Raji (cell line): ENCODE data around the gene KIF17.

Experiments
- POLR2A ChIP-seq: IDR thresholded peaks from 2 replicates; pipeline ENCODE4 v1.6.1; 2011; ENCODE audit warnings: low read depth, low read length, control low read depth; ENCODE audit not compliant: insufficient read depth

The KIF17 gene

GRCh38 chr1:20663365-20663764 lies 54.4 kb downstream of the KIF17 start:
- TF ChIP-seq POLR2A: no peak

GRCh38 chr1:20662110-20662475 lies 55.7 kb downstream of the KIF17 start:
- no peak; the same call in 1 of the 2 replicates for TF ChIP-seq POLR2A

DNA sequence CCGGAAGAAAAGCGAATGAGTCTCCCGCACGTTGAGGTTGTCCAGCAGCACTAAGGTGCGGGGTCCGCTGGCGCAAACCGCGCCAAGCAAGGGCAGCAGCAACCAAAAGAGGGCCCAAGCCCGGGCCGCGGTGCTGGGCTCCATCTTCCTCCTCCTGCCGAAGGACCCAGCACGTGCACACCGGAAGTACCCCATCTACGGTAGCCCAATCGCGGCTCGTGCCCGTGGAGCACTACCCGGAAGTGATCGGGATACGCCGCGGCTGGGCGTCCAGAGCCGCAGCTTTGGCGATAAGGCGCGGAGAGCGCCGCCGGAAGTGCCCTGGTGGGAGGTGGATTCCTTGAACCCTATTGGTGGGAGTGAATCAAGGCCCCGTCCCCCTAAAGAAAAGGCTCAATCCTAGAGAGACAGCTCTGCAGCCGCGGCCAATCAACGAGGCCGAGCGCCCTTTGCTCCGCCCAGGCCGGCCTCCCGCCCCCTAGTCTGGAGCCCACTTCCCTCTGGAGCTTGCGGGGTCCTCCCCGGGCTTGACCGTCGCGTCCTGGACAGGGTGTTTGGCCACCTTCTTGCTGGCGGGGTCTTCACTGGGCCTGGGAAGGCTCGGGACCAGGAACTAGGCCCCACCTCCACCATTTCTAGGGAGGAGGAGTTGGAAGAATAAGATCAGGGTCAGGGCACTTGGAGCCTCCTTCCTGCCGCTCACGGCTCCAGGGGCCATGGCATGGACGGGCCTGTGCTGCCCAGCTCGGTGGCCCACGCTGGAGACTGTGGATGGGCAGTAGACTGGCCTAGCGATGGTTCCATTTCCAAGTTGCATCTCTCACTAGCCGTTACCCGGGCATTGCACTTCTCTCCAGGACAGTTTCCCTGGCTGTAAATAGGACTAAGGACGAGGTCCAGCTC lies 56.3 kb downstream of the KIF17 start, which contains the start of gene DDOST:
Gene DDOST, minus strand, starts transcription at position 163 of the 903 bp plus-strand sequence. Its CDS starts 19 bp downstream, at position 144.
- TF ChIP-seq POLR2A: peak; percentile 80

GRCh38 chr1:20660847-20661206 lies 57.0 kb downstream of the KIF17 start:
- no peak for TF ChIP-seq POLR2A

DNA sequence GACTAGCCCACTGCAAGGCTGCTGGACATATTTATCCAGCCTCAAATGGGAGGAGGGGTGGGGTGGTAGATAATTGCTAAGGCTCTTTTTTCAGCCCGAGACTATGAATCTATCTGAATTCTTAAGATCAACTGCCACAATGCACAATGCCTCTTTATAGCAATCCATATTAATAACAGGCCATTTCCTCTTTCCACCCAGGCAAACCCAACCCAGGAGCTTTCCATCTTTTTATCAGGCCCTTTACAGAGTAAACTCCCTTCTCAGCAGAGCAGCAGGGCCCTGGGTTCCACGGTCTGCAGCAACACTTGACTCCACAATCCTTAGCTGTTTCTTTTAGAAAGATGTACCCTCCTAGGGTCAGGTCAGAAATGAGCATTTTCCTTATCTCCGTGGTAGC lies 57.4 kb downstream of the KIF17 start:
- no peak for TF ChIP-seq POLR2A

DNA sequence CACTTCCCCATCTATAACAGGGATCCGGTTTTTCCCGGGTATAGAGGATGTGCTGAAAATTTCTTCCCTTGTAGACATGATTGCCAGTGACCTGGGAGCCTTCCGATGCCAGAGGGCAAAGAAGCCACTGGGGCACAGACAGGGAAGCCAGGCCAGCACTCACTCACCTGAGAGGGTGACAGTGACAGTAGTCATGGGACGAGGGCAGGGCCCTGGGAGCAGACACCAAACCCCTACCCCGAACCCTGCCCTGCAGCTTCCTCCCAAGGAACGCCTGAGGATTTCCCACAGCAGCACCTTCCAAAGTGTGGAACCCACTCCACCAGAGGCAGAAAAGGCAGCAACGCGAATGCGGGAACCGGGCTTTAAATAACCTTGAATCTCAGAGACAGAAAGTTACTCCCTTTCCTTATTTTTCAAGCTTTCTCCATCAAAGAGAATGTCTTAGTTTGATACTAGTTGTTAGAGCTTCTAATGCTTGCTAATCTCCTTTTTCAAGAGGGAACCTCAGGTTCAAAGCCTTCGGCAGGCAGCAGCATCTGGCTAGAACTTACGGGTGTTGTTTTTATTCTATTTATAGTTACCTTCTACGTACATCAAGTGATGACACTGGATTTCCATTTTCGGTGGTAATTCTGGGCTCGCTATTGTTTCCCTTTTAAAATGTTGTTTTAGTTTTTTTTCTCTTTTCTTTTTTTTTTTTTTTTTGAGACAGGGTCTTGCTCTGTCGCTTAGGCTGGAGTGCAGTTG lies 59.5 kb downstream of the KIF17 start:
- TF ChIP-seq POLR2A: no peak

- no peak for TF ChIP-seq POLR2A
These were observed 60.8 kb downstream of the KIF17 start for GRCh38 chr1:20657024-20657423.

DNA sequence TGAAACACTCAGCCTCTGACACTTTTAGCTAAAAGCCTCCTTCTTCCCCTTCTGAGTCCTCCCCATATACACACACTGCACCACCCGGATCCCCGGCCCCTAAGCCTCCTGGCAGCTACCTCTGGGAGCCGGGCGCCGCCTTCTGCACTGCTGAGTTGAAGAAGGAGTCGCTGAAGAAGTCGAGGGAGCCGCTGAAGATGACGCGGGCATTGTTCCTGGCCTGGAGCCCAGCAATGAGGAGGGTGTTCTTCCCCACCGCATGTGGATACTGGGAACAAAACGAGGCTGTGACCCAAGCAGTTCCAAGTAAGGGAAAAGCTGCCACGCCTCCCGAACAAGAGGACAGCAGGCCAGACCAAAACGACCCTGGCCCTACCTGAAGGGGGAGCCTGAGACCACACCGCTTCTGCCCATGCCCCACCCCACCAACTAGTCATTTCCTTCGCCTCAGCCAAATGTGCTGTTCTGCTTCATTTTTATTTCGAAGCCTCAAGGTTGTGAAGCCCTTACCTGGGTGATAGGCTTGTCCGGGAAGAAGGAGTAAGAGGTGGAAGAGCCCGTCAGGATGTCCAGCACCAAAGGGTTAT lies 63.6 kb downstream of the KIF17 start:
- TF ChIP-seq POLR2A: no peak

DNA sequence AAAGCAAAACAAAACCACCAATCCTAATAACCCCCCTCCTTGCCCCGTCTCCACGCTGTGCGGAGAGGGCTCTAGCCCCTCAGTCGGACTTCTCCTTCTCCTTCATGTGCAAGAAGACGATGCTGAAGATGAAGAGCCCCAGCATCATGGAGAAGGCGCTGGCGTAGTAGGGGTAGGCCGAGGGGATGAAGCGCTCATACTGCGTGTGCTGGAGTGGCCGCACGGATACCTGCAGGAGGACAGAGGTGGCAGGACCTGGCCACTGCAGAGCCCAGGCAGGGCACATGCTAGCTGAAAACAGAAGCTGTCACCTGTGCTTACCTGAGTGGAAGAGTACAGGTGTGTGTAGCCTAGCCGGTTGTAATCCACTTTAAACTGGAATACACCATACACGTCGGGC lies 65.5 kb downstream of the KIF17 start:
- no peak for TF ChIP-seq POLR2A

GRCh38 chr1:20648946-20649345 lies 68.9 kb downstream of the KIF17 start:
- TF ChIP-seq POLR2A: no peak

DNA sequence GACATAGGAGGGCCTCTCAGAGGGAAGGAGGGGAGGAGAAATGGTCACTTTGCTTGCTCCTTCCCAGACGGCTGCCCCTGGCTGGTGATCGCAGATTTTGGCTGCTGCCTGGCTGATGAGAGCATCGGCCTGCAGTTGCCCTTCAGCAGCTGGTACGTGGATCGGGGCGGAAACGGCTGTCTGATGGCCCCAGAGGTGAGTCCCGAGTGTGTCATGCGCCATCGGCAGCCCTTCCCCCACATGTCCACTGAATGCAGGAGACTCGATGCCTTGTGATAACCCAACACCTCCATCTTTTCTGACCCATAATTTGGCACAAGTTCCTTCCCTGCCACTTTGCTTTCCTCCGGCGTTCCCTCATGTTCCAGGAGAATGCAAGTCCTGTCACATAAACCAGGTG lies 69.4 kb downstream of the KIF17 start:
- no peak for TF ChIP-seq POLR2A

DNA sequence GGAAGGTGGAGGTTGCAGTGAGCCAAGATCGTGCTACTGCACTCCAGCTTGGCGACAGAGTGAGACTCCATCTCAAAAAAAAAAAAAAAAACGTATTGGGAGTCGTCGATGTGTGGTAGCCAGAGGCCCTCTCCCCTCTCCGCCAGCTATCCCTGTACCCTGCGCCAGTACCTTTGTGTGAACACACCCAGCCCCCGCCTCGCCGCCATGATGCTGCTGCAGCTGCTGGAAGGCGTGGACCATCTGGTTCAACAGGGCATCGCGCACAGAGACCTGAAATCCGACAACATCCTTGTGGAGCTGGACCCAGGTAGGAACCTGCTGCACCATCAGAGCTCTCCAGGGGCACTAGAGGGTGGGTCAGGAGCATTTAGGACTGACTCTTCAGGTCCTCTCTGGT lies 72.4 kb downstream of the KIF17 start:
- TF ChIP-seq POLR2A: no peak

GRCh38 chr1:20644416-20644815 lies 73.4 kb downstream of the KIF17 start:
- no peak for TF ChIP-seq POLR2A

GRCh38 chr1:20643080-20643479 lies 74.7 kb downstream of the KIF17 start:
- TF ChIP-seq POLR2A: no peak

DNA sequence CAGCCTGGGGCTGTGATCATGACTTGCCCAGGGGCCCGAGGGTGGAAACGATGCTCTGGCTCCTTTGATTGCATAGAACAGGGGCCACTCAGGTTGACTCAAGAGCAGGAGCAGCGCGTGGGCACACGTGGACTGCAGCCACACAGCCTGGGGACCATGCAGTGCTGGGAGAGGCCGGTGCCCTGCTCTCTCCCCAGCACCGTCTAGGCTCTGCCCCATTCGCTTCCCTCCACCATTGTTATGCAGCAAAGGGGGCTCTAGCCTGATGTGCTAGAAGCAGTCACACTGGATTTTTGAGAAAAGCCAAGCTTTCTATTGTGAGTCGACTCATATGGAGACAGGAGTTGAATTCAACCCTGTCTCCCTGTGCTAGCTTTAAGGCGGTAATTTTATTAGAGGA lies 75.8 kb downstream of the KIF17 start:
- no peak for TF ChIP-seq POLR2A

DNA sequence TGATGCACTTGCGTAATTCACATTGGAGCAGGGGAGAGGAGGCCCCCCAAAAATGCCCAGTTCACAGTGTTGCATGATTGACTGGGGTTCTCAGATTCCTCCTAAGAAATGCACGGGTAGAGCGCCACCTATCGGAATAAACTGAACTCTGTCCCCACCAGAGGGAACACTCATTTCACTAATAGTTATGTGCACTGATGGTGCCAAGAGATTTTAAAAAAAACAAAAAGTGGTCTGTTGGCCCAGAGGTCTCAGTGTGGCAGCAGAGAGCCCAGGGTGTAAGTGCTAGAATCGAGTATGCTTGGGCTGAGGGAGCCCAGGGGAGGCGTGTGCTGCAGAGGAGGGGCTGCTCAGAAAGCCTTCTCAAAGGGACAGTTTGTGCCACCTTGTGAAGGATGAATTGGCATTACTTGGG lies 77.6 kb downstream of the KIF17 start:
- TF ChIP-seq POLR2A: no peak
